ENCODE data around the gene NPIPB2.

Gene NPIPB2

GRCh38 chr16:11890231-11890965 is 51.4 kb downstream of the NPIPB2 start:
- no peak for DNase-seq (ENCODE audit: extremely low read depth, low read depth)
- no peak for TF ChIP-seq CTCF (IDR thresholded peaks at IDR 0.05; ENCODE audit: low read depth, low read length)

- no peak for TF ChIP-seq CTCF (IDR thresholded peaks at IDR 0.05; ENCODE audit: low read depth, low read length)
- DNase-seq (ENCODE audit: extremely low read depth, low read depth), result no peak
These were observed 55.0 kb downstream of the NPIPB2 start for GRCh38 chr16:11886881-11887280.

GRCh38 chr16:11884035-11884434 is 57.8 kb downstream of the NPIPB2 start:
- no peak for DNase-seq (ENCODE audit: extremely low read depth, low read depth)

GRCh38 chr16:11880007-11880406 is 61.8 kb downstream of the NPIPB2 start:
- TF ChIP-seq CTCF (IDR thresholded peaks at IDR 0.05; ENCODE audit: low read depth, low read length), result no peak
- DNase-seq (ENCODE audit: extremely low read depth, low read depth), result no peak

More at GRCh38 chr16:11884035-11884434, 57.8 kb downstream of the NPIPB2 start:
- TF ChIP-seq CTCF (IDR thresholded peaks at IDR 0.05; ENCODE audit: low read depth, low read length), result no peak

- TF ChIP-seq CTCF (IDR thresholded peaks at IDR 0.05; ENCODE audit: low read depth, low read length), result no peak
- DNase-seq (ENCODE audit: extremely low read depth, low read depth), result no peak
These were observed 64.5 kb downstream of the NPIPB2 start for GRCh38 chr16:11877374-11877773.
